ENCODE results near the gene ACOT4.

GRCh38 chr14:73644531-73645247, 53.0 kb downstream of the ACOT4 start, which contains the start of gene DNAL1:
- TF ChIP-seq, protein P1, sequence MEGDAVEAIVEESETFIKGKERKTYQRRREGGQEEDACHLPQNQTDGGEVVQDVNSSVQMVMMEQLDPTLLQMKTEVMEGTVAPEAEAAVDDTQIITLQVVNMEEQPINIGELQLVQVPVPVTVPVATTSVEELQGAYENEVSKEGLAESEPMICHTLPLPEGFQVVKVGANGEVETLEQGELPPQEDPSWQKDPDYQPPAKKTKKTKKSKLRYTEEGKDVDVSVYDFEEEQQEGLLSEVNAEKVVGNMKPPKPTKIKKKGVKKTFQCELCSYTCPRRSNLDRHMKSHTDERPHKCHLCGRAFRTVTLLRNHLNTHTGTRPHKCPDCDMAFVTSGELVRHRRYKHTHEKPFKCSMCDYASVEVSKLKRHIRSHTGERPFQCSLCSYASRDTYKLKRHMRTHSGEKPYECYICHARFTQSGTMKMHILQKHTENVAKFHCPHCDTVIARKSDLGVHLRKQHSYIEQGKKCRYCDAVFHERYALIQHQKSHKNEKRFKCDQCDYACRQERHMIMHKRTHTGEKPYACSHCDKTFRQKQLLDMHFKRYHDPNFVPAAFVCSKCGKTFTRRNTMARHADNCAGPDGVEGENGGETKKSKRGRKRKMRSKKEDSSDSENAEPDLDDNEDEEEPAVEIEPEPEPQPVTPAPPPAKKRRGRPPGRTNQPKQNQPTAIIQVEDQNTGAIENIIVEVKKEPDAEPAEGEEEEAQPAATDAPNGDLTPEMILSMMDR (IDR thresholded peaks at IDR 0.05), result no peak
- peak; percentile 12 to 79 (median 74) for TF ChIP-seq POLR2A (IDR thresholded peaks at IDR 0.05)

All from body of pancreas (tissue), 4 donors.